ENCODE measurements around the gene FAM227A.
A peak's percentile ranks its signal among the peaks of the same experiment; 100 is the strongest.
"Not testable (repeated sequence)": the region's sequence is repeated elsewhere in the genome, so short reads cannot be mapped to it uniquely, and the experiment has no call there.

FAM227A gene

GRCh38 chr22:38610234-38610633 lies 46.0 kb downstream of the FAM227A start:
- DNase-seq: no peak

- DNase-seq: no peak
Measured at GRCh38 chr22:38608992-38609750, 47.0 kb downstream of the FAM227A start.

DNA sequence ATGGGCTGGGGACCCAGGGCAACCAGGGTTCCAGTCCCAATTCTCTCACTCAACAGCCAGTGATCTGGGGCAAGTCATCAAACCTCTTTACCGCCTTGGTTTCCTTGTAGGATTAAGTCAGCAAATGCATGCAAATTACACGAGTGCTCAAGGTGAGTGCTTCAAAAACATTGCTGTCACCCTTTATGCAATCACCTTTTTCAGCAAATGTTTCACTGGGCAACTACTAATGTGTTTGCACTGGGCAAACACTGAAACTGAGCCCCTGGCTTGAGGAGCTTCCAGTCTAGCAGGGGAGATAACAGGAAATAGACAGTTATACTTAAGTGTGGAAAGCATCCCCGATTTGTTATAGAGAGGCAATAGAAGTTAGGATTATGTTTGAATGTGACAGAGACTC lies 48.5 kb downstream of the FAM227A start:
- no peak for DNase-seq

DNA sequence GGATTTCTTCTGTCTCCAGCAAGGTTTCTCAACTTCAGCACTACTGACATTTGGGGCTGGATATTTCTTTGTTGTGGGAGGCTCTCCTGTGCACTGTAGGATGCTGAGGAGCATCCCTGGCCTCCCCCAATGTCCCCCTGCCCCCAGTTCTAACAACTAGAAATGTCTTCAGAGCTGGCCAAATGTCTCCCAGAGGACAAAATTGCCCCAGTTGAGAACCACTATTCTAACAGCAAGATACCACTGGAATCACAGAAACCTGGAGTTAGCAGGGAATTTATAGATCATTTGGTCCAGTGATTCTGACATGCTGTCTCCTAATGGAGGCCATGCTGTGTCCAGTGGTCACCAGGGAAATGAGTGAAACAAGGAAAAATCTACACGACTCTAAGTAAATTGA lies 54.0 kb downstream of the FAM227A start:
- no peak for DNase-seq

DNA sequence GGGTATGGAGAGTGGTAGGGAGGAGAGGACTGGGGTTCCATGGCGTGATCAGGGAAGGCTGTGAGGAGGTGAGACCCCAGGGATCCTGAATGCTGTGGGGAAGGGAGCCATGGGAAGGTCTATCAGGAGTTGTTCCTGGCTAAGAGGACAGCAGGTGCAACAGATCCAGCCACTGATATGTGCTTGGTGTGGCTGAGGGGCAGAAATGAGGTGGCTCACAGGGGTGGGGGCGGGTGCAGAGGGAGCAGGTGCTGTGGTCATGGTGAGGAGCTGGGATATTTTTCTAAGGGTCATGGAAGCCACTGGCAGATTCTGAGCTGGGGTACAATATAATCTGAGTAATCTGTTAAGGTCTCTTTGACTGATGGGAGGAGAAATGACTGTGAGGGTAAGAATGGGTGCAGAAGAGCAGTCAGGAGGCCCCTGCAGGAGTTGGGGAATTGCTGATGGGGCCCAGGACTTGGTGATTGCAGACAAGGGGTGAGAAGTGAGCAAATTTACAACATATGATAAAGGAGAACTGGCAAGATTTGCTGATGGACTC lies 54.9 kb downstream of the FAM227A start:
- DNase-seq: peak; percentile 4

DNA sequence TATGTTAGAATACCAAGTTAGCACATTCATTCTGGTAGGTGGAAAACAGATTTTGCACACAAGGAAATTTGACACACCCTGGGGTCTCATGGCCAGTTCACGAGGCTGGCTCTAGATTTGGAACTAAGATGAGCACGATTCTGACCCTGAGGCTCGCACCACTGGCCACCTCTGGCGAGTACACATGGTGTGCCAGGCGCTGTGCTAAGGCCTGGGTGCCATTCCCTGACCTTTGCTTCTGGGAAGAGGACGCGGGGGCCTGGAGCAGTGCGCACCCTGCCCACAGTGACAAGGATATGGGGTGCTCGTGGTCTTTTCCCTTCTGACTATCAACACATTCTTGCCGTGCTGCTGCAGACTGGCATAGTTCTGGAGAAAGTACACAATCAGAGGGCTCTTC lies 56.7 kb downstream of the FAM227A start:
- DNase-seq: no peak

- not testable (repeated sequence) for DNase-seq
Measured at GRCh38 chr22:38582923-38583322, 73.3 kb downstream of the FAM227A start.

DNA sequence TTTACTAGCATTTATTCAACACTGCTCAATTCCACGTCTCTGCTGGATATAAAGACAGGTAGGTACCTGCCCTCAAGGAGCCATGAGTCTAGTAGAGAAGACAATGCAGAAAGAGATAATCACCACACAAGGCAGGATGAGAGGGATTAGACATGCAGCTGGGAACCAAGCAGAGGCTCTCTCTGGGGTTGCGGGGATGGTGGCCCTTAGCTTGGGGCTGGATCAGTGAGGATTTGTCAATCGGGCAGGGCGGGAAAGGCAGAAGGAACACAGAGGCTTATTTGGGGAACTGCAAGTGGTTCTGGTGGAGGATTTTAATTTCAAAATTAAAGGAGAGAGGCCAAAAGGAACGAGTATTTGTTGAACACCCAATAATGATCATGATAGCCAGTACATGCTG lies 77.7 kb downstream of the FAM227A start:
- DNase-seq: no peak

DNA sequence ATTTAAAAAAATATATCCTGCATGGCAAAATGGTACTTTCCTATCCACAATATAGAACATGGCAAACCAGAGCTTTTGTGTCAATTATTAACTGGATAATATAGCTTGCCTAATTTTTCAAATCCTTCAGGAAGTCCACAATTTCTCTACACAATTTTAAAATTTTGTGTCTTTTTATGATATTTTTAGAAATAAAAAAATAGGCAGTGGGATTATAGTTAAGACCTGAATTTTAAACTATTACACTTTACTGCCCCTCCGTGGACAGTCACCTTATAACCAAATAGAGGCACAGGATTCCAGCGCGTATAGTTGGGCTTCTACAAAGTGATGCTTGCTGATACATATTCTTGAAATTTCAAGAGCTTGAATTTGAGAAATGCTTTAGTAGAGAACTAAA lies 84.1 kb downstream of the FAM227A start:
- DNase-seq: peak; percentile 51

GRCh38 chr22:38570779-38571364 lies 85.3 kb downstream of the FAM227A start:
- peak; percentile 54 for DNase-seq

- peak; percentile 98 for DNase-seq
Measured at GRCh38 chr22:38569972-38570778, 86.0 kb downstream of the FAM227A start, which contains the start of gene DMC1. DMC1 (minus strand) TSS chr22:38570183; CDS start chr22:38568256, 1,927 bp downstream.

GRCh38 chr22:38569181-38569971 lies 86.8 kb downstream of the FAM227A start:
- peak; percentile 9 for DNase-seq

- no peak for DNase-seq
Measured at GRCh38 chr22:38567531-38568285, 88.5 kb downstream of the FAM227A start.

DNA sequence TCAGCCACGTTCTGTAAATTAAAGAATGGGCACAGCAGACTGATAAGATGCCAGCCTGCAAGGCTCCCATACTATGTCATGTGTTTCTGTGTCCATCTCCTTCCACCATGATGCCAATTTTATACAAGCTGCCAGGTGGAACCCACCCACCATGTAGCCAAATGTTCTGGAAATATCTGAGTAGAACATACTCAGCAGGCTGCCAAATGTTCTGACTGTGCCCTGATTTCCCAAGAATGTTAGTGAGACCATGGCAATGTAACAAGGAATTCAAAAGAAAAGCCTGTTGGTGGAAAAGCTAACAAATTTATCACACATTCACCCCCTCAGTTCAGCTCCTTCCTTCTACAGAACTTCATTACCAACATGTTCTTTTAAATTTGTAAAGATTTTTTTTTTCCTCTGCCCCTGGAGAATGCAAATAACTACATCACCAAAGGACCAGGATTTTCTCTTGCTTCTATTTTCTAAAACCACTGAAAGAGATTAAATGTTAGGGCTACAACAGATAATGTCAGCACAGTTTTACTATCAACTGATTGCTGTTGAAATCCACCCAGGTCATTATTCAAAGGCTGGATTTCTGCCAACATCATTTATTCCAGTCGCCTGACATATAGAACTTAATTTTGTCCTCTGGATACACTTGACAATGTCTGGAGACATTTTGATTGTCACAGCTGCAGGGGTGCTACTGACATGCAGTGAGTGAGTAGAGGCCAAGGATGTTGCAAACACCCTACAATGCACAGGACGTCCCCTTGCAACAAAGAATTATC lies 89.3 kb downstream of the FAM227A start:
- no peak for DNase-seq

DNA sequence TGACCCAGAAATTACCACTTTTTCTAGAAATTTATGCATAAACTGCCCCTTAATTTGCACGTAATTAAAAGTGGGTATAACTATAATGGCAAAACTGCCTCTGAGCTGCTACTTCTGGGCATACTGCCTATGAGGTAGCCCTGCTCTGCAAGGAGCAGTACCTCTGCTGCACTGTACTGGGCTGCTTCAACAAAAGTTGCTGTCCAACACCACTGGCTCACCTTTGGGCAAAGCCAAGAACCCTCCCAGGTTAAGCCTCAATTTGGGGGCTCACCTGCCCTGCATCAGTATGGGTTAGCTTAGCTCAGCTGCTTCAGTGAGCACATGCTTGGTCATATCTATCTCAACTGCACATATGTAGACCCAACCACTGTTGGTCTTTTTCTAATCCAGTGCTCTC lies 90.8 kb downstream of the FAM227A start:
- no peak for DNase-seq

- DNase-seq: no peak
Measured at GRCh38 chr22:38564669-38565068, 91.5 kb downstream of the FAM227A start.

- DNase-seq: no peak
Measured at GRCh38 chr22:38554281-38554680, 101.9 kb downstream of the FAM227A start.

GRCh38 chr22:38549101-38549894 lies 106.9 kb downstream of the FAM227A start:
- DNase-seq: no peak

- no peak for DNase-seq
Measured at GRCh38 chr22:38540701-38541100, 115.5 kb downstream of the FAM227A start.
